Central memory CD4-positive, alpha-beta T cell (primary cell): ENCODE data around the gene NUP210.

Source experiments
- DNase-seq: peaks from one replicate; pipeline ENCODE4 v3.0.0; 2022

NUP210 gene

GRCh38 chr3:13346481-13347389, 73.4 kb downstream of the NUP210 start:
- DNase-seq: peak; percentile 82

GRCh38 chr3:13345772-13346171, 74.3 kb downstream of the NUP210 start:
- no peak for DNase-seq

- DNase-seq: no peak
Observed at GRCh38 chr3:13345284-13345683, 74.8 kb downstream of the NUP210 start.

- DNase-seq: no peak
Observed at GRCh38 chr3:13344663-13345062, 75.5 kb downstream of the NUP210 start.

GRCh38 chr3:13343601-13344000, 76.5 kb downstream of the NUP210 start:
- DNase-seq: no peak

- DNase-seq: no peak
Observed at GRCh38 chr3:13341229-13341905, 78.8 kb downstream of the NUP210 start.

- no peak for DNase-seq
Observed at GRCh38 chr3:13339833-13340232, 80.3 kb downstream of the NUP210 start.

GRCh38 chr3:13338996-13339395, 81.1 kb downstream of the NUP210 start:
- no peak for DNase-seq

GRCh38 chr3:13338231-13338630, 81.9 kb downstream of the NUP210 start:
- DNase-seq: no peak

GRCh38 chr3:13336592-13336991, 83.5 kb downstream of the NUP210 start:
- DNase-seq: no peak

GRCh38 chr3:13335503-13335902, 84.6 kb downstream of the NUP210 start:
- DNase-seq: no peak

GRCh38 chr3:13335059-13335458, 85.1 kb downstream of the NUP210 start:
- no peak for DNase-seq

GRCh38 chr3:13333236-13333897, 86.8 kb downstream of the NUP210 start:
- no peak for DNase-seq

GRCh38 chr3:13332740-13333139, 87.4 kb downstream of the NUP210 start:
- DNase-seq: no peak

- DNase-seq: no peak
Observed at GRCh38 chr3:13332158-13332557, 88.0 kb downstream of the NUP210 start.

- no peak for DNase-seq
Observed at GRCh38 chr3:13329746-13330145, 90.4 kb downstream of the NUP210 start.

- no peak for DNase-seq
Observed at GRCh38 chr3:13325892-13326443, 94.2 kb downstream of the NUP210 start.

GRCh38 chr3:13324835-13325501, 95.2 kb downstream of the NUP210 start:
- no peak for DNase-seq

- DNase-seq: no peak
Observed at GRCh38 chr3:13323822-13324221, 96.3 kb downstream of the NUP210 start.

- no peak for DNase-seq
Observed at GRCh38 chr3:13322324-13322723, 97.8 kb downstream of the NUP210 start.

GRCh38 chr3:13319564-13320220, 100.4 kb downstream of the NUP210 start:
- no peak for DNase-seq
